GM21390 (cell line): Measurements from ENCODE around the gene USP6.
"Not testable (repeated sequence)": the region's sequence is repeated elsewhere in the genome, so short reads cannot be mapped to it uniquely, and the experiment has no call there.

Experiments used
- ATAC-seq: cut with Tn5 transposase; IDR thresholded peaks from one replicate; pipeline ENCODE4 v1.9.1; 2021; ENCODE audit not compliant: unreplicated experiment

The USP6 gene

DNA sequence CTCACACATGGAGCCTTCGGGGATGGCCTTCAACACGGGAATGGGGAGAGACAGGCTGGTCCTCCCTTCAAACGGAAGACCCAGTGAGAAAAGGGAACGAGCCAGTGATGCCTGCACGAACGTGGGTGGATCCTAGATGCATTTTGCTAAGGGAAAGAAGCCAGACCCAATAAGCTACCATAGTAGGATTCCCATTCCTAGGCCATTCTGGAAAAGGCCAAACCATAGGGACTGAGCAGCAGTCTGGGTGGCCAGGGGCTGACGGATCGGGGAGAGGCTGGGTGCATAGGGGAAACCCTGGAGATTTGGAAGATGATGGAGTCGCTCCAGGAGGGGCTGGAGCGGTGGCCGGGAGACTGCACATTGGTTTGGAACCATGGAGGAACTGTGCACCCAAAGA, 18.7 kb downstream of the USP6 start:
- ATAC-seq, result not testable (repeated sequence)

DNA sequence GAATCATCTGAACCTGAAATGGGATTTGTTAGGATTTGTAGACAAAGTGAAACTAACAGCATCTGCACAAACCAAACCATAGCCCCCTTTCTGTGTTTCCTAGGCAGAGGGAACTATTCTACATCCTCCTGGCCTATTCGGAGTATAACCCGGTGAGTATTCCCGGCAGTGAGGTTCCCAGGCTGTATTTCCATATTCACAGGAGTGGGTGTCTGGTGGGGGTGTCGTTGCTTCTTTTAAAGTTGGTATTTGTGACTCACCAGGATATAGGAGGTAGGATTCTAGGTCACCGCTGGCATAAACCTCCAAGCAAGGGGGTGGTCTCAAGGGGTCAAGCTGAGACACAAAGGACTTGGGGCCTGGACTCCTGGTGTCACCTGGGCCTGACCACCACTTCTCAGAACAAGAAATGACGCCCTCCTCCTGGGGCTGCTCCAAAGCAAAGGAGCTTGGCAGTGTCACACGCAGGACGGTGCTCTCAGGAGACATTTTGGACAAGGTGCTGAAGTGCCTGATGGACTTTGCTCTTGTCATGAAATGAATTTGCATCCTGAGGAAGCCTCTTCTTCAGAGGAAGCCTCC, 19.4 kb downstream of the USP6 start:
- not testable (repeated sequence) for ATAC-seq

DNA sequence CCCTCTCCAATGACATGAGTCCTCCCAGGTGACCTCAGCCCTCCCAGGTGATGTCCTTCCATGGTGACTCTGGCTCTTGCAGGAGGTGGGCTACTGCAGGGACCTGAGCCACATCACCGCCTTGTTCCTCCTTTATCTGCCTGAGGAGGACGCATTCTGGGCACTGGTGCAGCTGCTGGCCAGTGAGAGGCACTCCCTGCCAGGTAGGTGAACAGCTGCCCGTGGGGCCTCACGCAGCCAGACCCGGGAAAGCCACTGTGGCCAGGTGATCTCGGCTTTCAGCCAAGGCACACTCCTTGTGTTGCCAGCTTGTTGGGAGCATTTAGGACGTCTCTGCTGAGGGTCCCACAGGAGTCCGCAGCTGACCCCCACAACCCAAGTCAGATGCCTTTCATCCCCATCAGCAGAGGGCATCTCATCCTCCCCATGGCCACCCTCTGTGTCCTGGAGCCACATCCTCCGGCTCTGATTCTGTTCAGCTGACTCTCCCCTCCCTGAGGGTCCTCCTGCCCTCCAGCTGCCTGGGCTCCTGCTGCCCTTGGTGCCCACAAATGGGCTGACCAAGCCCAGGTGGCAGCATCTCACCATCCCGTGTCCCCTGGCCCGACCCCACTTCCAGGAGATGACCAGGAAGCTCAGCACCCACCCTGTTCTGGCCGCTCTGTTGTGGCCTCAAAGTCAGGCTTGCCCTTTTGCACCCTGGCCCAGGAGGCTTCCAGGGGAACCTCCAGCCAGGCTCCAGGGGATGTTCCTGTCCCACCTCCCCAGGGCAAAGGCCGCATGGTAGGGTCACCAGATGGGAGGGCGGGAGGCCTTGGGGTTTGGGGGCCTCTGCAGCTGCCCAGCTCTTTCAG, 20.1 kb downstream of the USP6 start:
- no peak for ATAC-seq

DNA sequence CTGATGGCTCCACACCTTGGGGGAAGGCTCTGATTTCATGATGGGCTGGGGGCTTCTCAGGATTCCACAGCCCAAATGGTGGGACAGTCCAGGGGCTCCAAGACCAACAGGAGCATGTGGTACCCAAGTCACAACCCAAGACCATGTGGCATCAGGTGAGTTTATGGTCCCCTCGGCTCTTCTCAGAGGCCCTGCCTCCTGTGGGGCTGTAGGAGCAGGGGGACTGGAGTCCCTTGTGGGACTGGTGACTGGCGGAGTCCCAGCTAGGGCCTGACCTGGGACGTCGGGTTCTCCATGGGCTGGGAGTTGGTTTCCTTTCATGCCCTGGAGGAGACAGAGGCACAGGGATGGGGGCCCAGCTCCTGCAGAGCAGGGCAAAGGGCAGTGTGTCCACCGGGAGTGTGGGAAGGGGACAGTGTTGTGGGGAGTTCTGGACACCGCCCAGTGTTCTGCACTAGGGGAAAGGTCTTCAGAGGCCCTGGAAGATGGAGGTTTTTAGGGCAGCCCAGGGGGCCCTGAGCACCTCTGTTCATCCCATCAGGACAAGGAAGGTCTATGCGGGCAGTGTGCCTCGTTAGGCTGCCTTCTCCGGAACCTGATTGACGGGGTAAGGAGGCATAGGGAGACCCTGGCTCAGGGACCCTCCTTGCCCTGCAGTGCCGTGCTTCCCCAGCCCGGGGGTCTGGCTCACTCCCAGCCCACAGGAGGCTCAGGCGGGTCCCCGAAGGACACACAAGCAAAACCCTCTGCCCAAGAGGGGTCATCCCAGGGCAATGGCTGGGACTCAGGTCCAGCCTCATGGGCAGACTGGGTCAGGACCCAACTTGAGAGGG, 21.0 kb downstream of the USP6 start:
- ATAC-seq, result not testable (repeated sequence)

DNA sequence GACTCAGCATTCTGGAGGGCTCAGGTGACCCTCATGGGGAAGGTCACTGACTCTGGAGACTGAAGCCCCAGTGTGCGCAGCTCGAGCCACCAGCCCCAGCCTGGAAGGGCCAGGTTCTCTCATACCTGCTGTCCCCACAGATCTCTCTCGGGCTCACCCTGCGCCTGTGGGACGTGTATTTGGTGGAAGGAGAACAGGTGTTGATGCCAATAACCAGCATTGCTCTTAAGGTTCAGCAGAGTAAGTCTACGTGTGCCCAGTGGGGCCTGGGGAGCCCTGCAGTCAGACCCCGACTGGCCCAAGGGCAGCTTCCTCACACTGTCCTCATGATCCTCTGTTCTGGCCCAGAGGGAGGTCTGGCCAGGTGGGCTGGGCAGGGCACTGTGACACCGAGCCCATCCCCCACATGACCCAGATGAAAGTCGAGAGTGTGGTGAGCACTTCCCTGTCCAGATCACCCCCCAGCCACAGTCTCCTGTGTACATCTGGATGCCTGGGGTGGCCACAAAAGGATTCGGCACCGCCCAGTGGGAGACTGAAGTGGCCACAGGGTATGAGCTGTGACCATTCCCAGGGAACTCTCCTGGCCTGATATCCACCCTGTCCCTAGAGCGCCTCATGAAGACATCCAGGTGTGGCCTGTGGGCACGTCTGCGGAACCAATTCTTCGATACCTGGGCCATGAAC, 21.8 kb downstream of the USP6 start:
- not testable (repeated sequence) for ATAC-seq

DNA sequence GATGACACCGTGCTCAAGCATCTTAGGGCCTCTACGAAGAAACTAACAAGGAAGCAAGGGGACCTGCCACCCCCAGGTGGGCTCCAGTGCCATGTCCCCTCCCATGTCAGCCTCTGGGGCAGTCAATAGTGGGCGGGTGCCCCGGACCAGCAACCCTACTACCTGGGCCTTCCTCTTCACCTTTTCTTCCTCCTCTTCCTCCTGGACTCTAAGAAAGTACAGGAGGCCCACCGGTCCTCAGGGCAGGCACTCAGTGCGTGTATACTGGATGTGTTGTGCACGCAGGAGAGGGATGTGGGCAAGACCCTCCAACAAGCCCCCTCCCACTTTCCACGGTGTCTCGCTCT, 22.3 kb downstream of the USP6 start:
- ATAC-seq, result not testable (repeated sequence)

DNA sequence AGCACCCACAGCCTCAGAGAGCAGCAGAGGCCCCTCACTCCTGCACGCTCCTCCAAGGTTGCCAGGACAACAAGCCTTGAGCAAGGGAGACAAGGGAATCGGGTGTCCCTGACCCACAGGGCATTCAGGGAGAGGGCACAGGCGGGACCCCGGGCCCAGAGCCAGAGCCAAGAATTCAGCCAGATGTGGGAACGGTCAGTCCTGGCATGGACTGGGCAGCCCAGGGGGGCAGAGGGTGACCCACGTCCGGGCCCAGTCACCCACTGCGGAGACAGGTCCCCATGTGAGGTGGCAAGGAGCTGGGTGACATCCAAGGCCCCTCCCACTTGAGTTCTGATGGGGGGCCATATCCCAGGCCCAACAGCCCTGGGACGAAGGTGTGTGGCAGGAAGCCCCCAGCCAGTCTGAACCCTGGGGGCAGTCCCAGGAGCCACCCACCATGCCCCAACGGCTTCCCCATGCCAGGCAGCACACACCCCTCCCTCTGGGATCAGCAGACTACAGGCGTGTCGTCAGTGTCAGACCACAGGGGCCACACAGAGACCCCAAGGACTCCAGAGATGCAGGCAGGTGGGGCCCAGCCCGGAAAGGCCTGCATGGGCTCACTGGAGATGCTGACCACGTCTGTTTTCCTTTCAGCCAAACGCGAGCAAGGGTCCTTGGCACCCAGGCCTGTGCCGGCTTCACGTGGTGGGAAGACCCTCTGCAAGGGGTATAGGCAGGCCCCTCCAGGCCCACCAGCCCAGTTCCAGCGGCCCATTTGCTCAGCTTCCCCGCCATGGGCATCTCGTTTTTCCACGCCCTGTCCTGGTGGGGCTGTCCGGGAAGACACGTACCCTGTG, 23.0 kb downstream of the USP6 start:
- ATAC-seq, result no peak

DNA sequence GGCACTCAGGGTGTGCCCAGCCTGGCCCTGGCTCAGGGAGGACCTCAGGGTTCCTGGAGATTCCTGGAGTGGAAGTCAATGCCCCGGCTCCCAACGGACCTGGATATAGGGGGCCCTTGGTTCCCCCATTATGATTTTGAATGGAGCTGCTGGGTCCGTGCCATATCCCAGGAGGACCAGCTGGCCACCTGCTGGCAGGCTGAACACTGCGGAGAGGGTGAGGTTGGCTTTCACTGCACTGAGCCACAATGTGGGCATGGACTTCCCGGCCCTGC, 23.6 kb downstream of the USP6 start:
- ATAC-seq, result no peak

DNA sequence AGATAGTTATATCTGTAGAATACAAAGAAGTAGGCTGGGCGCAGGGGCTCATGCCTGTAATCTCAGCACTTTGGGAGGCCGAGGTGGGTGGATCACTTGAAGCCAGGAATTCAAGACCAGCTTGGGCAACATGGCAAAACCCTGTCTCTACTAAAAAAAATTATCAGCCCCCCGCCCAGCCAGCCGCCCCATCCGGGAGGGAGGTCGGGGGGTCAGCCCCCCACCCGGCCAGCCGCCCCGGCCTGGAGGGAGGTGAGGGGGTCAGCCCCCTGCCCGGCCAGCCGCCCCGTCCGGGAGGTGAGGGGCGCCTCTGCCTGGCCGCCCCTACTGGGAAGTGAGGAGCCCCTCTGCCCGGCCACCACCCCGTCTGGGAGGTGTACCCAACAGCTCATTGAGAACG, 27.0 kb downstream of the USP6 start:
- ATAC-seq, result not testable (repeated sequence)

DNA sequence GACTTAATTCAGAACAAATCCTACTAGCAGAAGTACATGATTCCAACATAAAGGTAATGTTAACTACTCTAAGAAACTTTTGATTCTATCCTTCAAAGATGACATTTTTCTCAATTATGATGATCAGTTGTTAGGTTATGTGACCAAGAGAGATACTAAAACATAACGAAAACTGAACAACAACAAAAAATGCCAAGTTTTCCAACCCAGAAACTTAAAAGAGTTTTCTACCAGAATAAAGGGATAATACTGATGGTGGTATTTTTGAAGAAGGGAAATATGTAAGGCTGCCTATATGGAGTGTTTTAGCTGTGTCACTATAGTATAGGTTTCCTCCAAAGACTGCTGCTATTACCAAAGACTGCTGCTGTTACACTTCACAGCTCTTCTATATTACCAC, 30.3 kb downstream of the USP6 start:
- ATAC-seq, result not testable (repeated sequence)

DNA sequence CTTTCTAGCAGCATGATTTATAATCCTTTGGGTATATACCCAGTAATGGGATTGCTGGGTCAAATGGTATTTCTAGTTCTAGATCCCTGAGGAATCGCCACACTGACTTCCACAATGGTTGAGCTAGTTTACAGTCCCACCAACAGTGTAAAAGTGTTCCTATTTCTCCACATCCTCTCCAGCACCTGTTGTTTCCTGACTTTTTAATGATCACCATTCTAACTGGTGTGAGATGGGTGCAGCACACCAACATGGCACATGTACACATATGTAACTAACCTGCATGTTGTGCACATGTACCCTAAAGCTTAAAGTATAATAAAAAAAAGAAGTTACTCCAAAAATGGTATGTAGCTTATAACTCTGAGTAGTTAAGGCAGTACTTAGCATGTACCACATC, 44.9 kb downstream of the USP6 start:
- ATAC-seq, result not testable (repeated sequence)

DNA sequence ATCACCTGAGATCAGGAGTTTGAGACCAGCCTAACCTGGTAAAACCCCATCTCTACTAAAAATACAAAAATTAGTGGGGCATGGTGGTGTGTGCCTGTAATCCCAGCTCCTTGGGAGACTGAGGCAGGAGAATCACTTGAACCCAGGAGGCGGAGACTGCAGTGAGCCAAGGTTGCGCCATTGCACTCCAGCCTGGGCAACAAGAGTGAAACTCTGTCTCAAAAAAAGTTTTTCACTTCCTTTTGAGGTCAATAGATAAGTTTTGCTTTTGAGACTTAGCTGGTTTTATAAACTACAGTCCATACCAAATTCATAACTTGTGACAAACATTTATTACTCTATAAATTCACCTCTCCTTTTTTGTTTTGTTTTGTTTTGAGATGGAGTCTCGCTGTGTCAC, 46.0 kb downstream of the USP6 start:
- ATAC-seq, result not testable (repeated sequence)

DNA sequence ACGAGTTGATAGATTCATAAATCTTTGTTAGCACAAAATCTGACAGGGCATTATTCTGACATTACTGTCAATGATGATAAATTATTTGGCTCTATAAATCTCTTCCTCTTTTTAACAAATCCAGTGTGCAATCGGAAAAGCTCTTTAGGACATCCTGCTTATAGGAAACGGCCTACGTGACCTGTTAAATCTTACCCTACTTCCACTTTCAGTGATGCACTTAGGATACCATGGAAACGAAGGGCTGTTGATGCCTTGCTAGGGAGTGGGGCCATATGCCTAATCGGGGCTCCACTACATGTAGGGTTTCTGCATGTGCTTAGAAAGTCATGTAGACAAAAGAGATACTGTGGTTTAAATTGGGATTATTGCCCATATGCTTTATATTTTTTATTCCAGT, 48.6 kb downstream of the USP6 start:
- no peak for ATAC-seq

DNA sequence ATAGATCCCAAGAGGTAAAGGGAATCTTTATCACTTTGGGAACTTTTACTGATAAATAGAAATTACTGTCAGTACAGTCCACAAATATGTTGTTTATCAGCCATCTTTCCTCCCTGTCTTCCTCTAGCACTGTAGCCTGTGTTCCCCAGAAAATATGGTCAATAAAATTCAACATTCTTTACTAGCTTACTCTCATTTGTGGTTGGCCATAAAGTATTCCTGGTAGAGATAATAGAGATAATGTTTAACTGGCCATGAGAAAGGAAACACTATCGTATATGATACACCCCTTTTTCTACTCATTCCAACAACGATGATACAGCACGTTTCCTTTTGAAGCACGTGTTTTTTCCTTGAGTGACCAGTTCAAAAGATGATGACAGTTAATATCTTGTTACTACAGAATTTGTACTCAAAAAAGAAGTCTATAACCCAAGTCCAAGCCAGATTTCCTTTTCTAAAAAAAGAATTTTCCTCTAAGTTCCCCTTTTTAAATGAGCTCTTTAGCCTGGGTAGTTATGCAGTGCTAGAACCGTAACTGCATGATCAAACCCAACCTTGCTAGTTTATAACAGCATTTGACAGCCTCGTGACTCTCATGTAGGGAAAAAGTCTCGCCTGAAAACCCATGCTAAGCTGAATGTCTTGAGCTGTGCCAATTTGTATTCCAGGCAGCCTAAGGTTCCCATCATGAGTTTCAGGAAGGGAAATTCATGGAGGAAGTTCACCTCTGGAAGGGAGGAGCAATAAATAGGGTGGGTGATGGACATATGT, 50.1 kb downstream of the USP6 start:
- ATAC-seq, result not testable (repeated sequence)

DNA sequence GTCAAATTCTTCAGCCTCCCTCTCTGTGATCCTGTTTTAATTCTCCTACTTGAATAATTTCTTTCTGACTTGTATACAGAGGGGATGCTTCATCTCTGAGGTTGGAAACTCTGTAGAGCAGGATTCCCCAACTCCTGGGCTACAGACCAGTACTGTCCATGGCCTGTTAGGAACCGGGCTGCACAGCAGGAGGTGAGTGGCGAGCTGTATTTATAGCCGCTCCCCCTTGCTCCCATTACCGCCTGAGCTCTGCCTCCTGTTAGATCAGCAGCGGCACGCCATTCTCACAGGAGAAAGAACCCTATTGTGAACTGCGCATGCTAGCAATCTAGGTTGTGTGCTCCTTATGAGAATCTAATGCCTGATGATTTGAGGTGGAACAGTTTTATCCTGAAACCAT, 59.2 kb downstream of the USP6 start:
- ATAC-seq, result not testable (repeated sequence)

DNA sequence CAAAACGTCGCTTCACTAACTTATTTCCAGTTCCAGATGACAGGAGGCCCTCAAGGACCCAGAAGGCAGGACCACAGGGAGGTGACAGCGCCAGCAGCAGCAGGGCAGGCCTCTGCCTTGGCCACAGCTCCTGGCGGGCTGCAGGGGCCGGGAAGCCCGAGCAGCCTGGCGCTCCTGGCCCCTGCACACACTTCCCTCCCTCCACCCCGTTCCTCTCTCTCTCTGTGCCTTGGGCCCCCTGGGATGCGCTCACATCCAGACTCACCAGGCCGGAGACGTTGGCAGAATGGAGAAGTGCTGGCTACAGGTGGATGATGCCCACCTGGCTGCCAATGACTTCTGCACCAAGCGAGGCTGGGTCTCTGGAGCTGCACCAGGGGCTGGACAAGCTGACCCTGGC, 63.2 kb downstream of the USP6 start:
- ATAC-seq, result no peak

DNA sequence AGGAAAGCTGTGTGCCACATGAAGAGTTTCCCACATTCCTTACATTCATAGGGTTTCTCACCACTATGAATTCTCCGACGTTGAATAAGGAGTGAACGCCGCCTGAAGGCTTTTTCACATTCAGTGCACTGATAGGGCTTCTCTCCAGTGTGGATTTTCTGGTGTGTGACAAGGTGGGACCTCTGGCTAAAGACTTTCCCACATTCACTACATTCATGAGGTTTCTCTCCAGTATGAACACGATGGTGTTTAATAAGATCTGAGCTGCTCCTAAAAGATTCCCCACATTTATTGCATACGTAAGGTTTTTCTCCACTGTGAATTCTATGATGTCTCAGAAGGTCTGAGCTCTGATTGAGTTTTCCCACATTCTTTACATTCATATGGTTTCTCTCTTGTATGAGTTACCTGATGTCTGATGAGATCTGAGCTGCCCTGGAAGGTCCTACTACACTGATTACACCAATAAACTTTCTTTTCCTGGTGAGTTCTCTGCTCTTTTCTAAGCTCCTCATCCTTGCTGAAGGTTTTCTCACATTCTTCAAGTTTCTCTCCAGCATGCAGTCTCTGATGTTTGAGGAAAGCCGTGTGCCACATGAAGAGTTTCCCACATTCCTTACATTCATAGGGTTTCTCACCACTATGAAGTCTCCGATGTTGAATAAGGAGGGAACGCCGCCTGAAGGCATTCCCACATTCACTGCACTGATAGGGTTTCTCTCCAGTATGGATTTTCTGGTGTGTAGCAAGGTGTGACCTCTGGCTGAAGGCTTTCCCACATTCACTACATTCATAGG, 65.9 kb downstream of the USP6 start:
- ATAC-seq, result no peak

DNA sequence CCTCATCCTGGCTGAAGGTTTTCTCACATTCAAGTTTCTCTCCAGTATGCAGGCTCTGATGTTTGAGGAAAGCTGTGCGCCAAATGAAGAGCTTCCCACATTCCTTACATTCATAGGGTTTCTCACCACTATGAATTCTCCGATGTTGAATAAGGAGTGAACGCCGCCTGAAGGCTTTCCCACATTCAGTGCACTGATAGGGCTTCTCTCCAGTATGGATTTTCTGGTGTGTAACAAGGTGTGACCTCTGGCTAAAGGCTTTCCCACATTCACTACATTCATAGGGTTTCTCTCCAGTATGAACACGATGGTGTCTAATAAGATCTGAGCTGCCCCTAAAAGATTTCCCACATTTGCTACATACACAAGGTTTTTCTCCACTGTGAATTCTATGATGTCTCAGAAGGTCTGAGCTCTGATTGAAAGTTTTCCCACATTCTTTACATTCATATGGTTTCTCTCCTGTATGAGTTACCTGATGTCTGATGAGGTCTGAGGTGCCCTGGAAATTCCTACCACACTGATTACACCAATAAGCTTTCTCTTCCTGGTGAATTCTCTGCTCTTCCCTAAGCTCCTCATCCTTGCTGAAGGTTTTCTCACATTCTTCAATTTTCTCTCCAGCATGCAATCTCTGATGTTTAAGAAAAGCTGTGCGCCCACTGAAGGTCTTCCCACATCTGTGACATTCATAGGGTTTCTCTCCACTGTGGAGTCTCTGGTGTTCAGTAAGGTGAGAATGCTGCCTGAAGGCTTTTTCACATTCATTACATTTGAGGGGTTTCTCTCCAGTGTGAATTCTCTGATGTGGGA, 67.0 kb downstream of the USP6 start:
- no peak for ATAC-seq
